HEK293 (cell line): ENCODE measurements around the gene EMP3.
A peak's percentile ranks its signal among the peaks of the same experiment; 100 is the strongest.

Experiments
- FEZF1 ChIP-seq: fragments of 450-650 bp; formaldehyde crosslinking; IDR thresholded peaks from 2 replicates; pipeline ENCODE4 v1.5.1; 2016; ENCODE audit warnings: missing biosample characterization, missing genetic modification characterization
- GFI1B ChIP-seq: fragments of 450-650 bp; formaldehyde crosslinking; IDR thresholded peaks from 2 replicates; pipeline ENCODE4 v1.5.1; 2016; ENCODE audit warnings: missing biosample characterization, missing genetic modification characterization
- GLI2 ChIP-seq: fragments of 450-650 bp; formaldehyde crosslinking; IDR thresholded peaks from 2 replicates; pipeline ENCODE4; 2017; ENCODE audit warnings: missing biosample characterization, missing genetic modification characterization, low read depth, borderline replicate concordance
- IKZF3 ChIP-seq: fragments of 450-650 bp; IDR thresholded peaks from 2 replicates; pipeline ENCODE4 v1.5.0; 2018; ENCODE audit warnings: missing biosample characterization, mild to moderate bottlenecking, missing genetic modification characterization, moderate library complexity
- MEIS1 ChIP-seq: sonication (generic); formaldehyde crosslinking; IDR thresholded peaks from 2 replicates; pipeline ENCODE4 v1.8.1; 2022; ENCODE audit warnings: missing genetic modification reagents, mild to moderate bottlenecking, borderline replicate concordance
- MYNN ChIP-seq: fragments of 450-650 bp; formaldehyde crosslinking; IDR thresholded peaks from 2 replicates; pipeline ENCODE4 v1.5.1; 2016; ENCODE audit warnings: missing biosample characterization, missing genetic modification characterization, borderline replicate concordance
- OSR2 ChIP-seq: fragments of 450-650 bp; formaldehyde crosslinking; IDR thresholded peaks from 2 replicates; pipeline ENCODE4 v1.5.1; 2016; ENCODE audit warnings: missing biosample characterization, missing genetic modification characterization
- TRIM28 ChIP-seq: IDR thresholded peaks from 2 replicates; pipeline ENCODE4 v1.6.1; 2011; ENCODE audit warnings: low read length, control low read depth, borderline replicate concordance
- ZBTB26 ChIP-seq: fragments of 450-650 bp; formaldehyde crosslinking; optimal IDR thresholded peaks from 2 replicates; pipeline ENCODE3; 2016; ENCODE audit warnings: missing biosample characterization, mild to moderate bottlenecking, missing genetic modification characterization
- ZFHX2 ChIP-seq: fragments of 450-650 bp; formaldehyde crosslinking; conservative IDR thresholded peaks from 2 replicates; pipeline ENCODE4 v1.5.1; 2016; ENCODE audit warnings: missing biosample characterization, missing genetic modification characterization
- ZFP41 ChIP-seq: fragments of 450-650 bp; formaldehyde crosslinking; IDR thresholded peaks from 2 replicates; pipeline ENCODE4 v1.5.1; 2016; ENCODE audit warnings: missing biosample characterization, missing genetic modification characterization, borderline replicate concordance
- ZNF132 ChIP-seq: fragments of 450-650 bp; formaldehyde crosslinking; IDR thresholded peaks from 2 replicates; pipeline ENCODE4 v1.5.1; 2017; ENCODE audit warnings: missing biosample characterization, missing genetic modification characterization, borderline replicate concordance
- ZNF2 ChIP-seq: fragments of 450-650 bp; formaldehyde crosslinking; IDR thresholded peaks from 2 replicates; pipeline ENCODE4 v1.5.1; 2016; ENCODE audit warnings: missing biosample characterization, missing genetic modification characterization
- ZNF221 ChIP-seq: fragments of 450-650 bp; formaldehyde crosslinking; IDR thresholded peaks from 2 replicates; pipeline ENCODE4 v1.5.1; 2017; ENCODE audit warnings: missing biosample characterization, missing genetic modification characterization, borderline replicate concordance
- ZNF248 ChIP-seq: fragments of 450-650 bp; formaldehyde crosslinking; IDR thresholded peaks from 2 replicates; pipeline ENCODE4 v1.5.1; 2017; ENCODE audit warnings: missing biosample characterization, missing genetic modification characterization
- ZNF324 ChIP-seq: fragments of 450-650 bp; formaldehyde crosslinking; IDR thresholded peaks from 2 replicates; pipeline ENCODE4 v1.5.1; 2016; ENCODE audit warnings: missing biosample characterization, missing genetic modification characterization
- ZNF341 ChIP-seq: fragments of 450-650 bp; formaldehyde crosslinking; IDR thresholded peaks from 2 replicates; pipeline ENCODE4; 2016; ENCODE audit warnings: low read depth, missing biosample characterization, missing genetic modification characterization
- ZNF394 ChIP-seq: fragments of 450-650 bp; formaldehyde crosslinking; IDR thresholded peaks from 2 replicates; pipeline ENCODE4 v1.5.1; 2016; ENCODE audit warnings: missing biosample characterization, missing genetic modification characterization, mild to moderate bottlenecking, moderate library complexity, borderline replicate concordance
- ZNF416 ChIP-seq: fragments of 450-650 bp; formaldehyde crosslinking; IDR thresholded peaks from 2 replicates; pipeline ENCODE4 v1.5.1; 2016; ENCODE audit warnings: missing biosample characterization, missing genetic modification characterization
- ZNF423 ChIP-seq: fragments of 450-650 bp; formaldehyde crosslinking; IDR thresholded peaks from 2 replicates; pipeline ENCODE4 v1.5.1; 2016; ENCODE audit warnings: missing biosample characterization, missing genetic modification characterization
- ZNF433 ChIP-seq: fragments of 450-650 bp; formaldehyde crosslinking; IDR thresholded peaks from 2 replicates; pipeline ENCODE4 v1.5.1; 2016; ENCODE audit warnings: missing biosample characterization, missing genetic modification characterization, low read depth
- ZNF518A ChIP-seq: fragments of 450-650 bp; formaldehyde crosslinking; conservative IDR thresholded peaks from 2 replicates; pipeline ENCODE4 v1.5.1; 2016; ENCODE audit warnings: low read depth, missing biosample characterization, missing genetic modification characterization
- ZNF558 ChIP-seq: fragments of 450-650 bp; formaldehyde crosslinking; IDR thresholded peaks from 2 replicates; pipeline ENCODE4 v1.5.1; 2016; ENCODE audit warnings: missing biosample characterization, missing genetic modification characterization
- ZNF571 ChIP-seq: fragments of 450-650 bp; formaldehyde crosslinking; IDR thresholded peaks from 2 replicates; pipeline ENCODE4 v1.5.0; 2017; ENCODE audit warnings: missing biosample characterization, missing genetic modification characterization
- ZNF623 ChIP-seq: fragments of 450-650 bp; formaldehyde crosslinking; IDR thresholded peaks from 2 replicates; pipeline ENCODE4 v1.5.1; 2016; ENCODE audit warnings: missing biosample characterization, missing genetic modification characterization
- ZNF76 ChIP-seq: fragments of 450-650 bp; formaldehyde crosslinking; IDR thresholded peaks from 2 replicates; pipeline ENCODE4; 2016; ENCODE audit warnings: low read depth, missing biosample characterization, missing genetic modification characterization, borderline replicate concordance
- TF ChIP-seq, protein P1 (sequence below): fragments of 450-650 bp; formaldehyde crosslinking; IDR thresholded peaks from 2 replicates; pipeline ENCODE4 v1.5.1; 2016; ENCODE audit warnings: missing biosample characterization, missing genetic modification characterization
- TF ChIP-seq, protein P2 (sequence below): fragments of 450-650 bp; IDR thresholded peaks from 2 replicates; pipeline ENCODE4 v1.5.1; 2018; ENCODE audit warnings: missing biosample characterization, mild to moderate bottlenecking, missing genetic modification characterization
- TF ChIP-seq, protein P3 (sequence below): fragments of 450-650 bp; formaldehyde crosslinking; IDR thresholded peaks from 2 replicates; pipeline ENCODE4 v1.5.1; 2016; ENCODE audit warnings: missing biosample characterization, missing genetic modification characterization, low read depth
- TF ChIP-seq, protein P4 (sequence below): fragments of 450-650 bp; formaldehyde crosslinking; IDR thresholded peaks from 2 replicates; pipeline ENCODE4 v1.5.1; 2016; ENCODE audit warnings: missing biosample characterization, missing genetic modification characterization

Gene EMP3

GRCh38 chr19:48363500-48363809, 38.1 kb downstream of the EMP3 start (continued):
- TF ChIP-seq ZNF571 (tag by site-specific recombination), result no peak
- TF ChIP-seq, protein P1, sequence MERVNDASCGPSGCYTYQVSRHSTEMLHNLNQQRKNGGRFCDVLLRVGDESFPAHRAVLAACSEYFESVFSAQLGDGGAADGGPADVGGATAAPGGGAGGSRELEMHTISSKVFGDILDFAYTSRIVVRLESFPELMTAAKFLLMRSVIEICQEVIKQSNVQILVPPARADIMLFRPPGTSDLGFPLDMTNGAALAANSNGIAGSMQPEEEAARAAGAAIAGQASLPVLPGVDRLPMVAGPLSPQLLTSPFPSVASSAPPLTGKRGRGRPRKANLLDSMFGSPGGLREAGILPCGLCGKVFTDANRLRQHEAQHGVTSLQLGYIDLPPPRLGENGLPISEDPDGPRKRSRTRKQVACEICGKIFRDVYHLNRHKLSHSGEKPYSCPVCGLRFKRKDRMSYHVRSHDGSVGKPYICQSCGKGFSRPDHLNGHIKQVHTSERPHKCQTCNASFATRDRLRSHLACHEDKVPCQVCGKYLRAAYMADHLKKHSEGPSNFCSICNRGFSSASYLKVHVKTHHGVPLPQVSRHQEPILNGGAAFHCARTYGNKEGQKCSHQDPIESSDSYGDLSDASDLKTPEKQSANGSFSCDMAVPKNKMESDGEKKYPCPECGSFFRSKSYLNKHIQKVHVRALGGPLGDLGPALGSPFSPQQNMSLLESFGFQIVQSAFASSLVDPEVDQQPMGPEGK (tag by site-specific recombination), result peak; percentile 92
- TF ChIP-seq ZNF341 (tag by site-specific recombination), result no peak
- no peak for TF ChIP-seq ZNF221
- no peak; the same call in 1 of the 2 replicates for TF ChIP-seq ZNF76 (tag by site-specific recombination)
- no peak for TF ChIP-seq ZFHX2 (tag by site-specific recombination)
- TF ChIP-seq ZBTB26, result no peak
- no peak for TF ChIP-seq TRIM28
- 0 out of 2 replicates have a peak, but pooled peaks have one; percentile 60 for TF ChIP-seq ZNF324 (tag by site-specific recombination)
- no peak for TF ChIP-seq GLI2 (tag by site-specific recombination)
- no peak for TF ChIP-seq FEZF1 (tag by site-specific recombination)
- TF ChIP-seq ZNF394, result no peak
- no peak for TF ChIP-seq ZNF423 (tag by site-specific recombination)
- TF ChIP-seq ZNF248 (tag by site-specific recombination), result no peak
- TF ChIP-seq ZFP41 (tag by site-specific recombination), result no peak
- TF ChIP-seq ZNF2 (tag by site-specific recombination), result peak; percentile 21; the same call in 1 of the 2 replicates
- no peak for TF ChIP-seq ZNF433 (tag by site-specific recombination)
- no peak for TF ChIP-seq IKZF3 (tag by site-specific recombination)
- 0 out of 2 replicates have a peak, but pooled peaks have one; percentile 12 for TF ChIP-seq ZNF623
- TF ChIP-seq ZNF416, result no peak
- no peak for TF ChIP-seq ZNF518A (tag by site-specific recombination)
- no peak for TF ChIP-seq OSR2
- no peak for TF ChIP-seq GFI1B (tag by site-specific recombination)
- TF ChIP-seq ZNF132, result no peak
- TF ChIP-seq MEIS1 (CRISPR knock-in tag), result no peak
- TF ChIP-seq, protein P2, sequence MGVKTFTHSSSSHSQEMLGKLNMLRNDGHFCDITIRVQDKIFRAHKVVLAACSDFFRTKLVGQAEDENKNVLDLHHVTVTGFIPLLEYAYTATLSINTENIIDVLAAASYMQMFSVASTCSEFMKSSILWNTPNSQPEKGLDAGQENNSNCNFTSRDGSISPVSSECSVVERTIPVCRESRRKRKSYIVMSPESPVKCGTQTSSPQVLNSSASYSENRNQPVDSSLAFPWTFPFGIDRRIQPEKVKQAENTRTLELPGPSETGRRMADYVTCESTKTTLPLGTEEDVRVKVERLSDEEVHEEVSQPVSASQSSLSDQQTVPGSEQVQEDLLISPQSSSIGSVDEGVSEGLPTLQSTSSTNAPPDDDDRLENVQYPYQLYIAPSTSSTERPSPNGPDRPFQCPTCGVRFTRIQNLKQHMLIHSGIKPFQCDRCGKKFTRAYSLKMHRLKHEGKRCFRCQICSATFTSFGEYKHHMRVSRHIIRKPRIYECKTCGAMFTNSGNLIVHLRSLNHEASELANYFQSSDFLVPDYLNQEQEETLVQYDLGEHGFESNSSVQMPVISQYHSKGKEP (tag by site-specific recombination), result no peak
- TF ChIP-seq MYNN, result no peak
- TF ChIP-seq, protein P3, sequence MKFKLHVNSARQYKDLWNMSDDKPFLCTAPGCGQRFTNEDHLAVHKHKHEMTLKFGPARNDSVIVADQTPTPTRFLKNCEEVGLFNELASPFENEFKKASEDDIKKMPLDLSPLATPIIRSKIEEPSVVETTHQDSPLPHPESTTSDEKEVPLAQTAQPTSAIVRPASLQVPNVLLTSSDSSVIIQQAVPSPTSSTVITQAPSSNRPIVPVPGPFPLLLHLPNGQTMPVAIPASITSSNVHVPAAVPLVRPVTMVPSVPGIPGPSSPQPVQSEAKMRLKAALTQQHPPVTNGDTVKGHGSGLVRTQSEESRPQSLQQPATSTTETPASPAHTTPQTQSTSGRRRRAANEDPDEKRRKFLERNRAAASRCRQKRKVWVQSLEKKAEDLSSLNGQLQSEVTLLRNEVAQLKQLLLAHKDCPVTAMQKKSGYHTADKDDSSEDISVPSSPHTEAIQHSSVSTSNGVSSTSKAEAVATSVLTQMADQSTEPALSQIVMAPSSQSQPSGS (tag by site-specific recombination), result no peak
- TF ChIP-seq, protein P4, sequence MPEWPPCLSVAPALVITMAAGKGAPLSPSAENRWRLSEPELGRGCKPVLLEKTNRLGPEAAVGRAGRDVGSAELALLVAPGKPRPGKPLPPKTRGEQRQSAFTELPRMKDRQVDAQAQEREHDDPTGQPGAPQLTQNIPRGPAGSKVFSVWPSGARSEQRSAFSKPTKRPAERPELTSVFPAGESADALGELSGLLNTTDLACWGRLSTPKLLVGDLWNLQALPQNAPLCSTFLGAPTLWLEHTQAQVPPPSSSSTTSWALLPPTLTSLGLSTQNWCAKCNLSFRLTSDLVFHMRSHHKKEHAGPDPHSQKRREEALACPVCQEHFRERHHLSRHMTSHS, result no peak
- no peak for TF ChIP-seq ZNF558 (tag by site-specific recombination)
